NB4 (cell line): ENCODE results near the gene NDUFB10.
A peak's percentile ranks its signal among the peaks of the same experiment; 100 is the strongest.

ENCODE experiments used
- DNase-seq: peaks from one replicate; pipeline ENCODE4 v3.0.0; 2010; ENCODE audit warnings: low read depth
- H3K4me3 ChIP-seq: one replicate; pipeline ENCODE4 v1.5.1; 2011; ENCODE audit warnings: mild to moderate bottlenecking, low read depth, low read length, moderate library complexity
- CTCF ChIP-seq: IDR thresholded peaks from one replicate; pipeline ENCODE4 v1.5.1; 2012; ENCODE audit warnings: low read depth, low read length
- MAX ChIP-seq: IDR thresholded peaks from 2 replicates; pipeline ENCODE4 v1.6.1; 2011; ENCODE audit warnings: low read depth, low read length
- MYC ChIP-seq: IDR thresholded peaks from 2 replicates; pipeline ENCODE4 v1.6.1; 2011; ENCODE audit warnings: low read depth, low read length
- POLR2A ChIP-seq: IDR thresholded peaks from 2 replicates; pipeline ENCODE4 v1.6.1; 2011; ENCODE audit warnings: mild to moderate bottlenecking; ENCODE audit not compliant: insufficient read length; ENCODE audit errors: extremely low read depth

The NDUFB10 gene

GRCh38 chr16:1978476-1979120 lies 19.3 kb downstream of the NDUFB10 start:
- TF ChIP-seq MAX (no peak), MYC (no peak), POLR2A (no peak), CTCF (no peak)
- no peak overlapping the region for H3K4me3 ChIP-seq
- no peak for DNase-seq

- DNase-seq, result peak; percentile 32
- no peak overlapping the region for H3K4me3 ChIP-seq
- no peak for TF ChIP-seq CTCF
- no peak for TF ChIP-seq MAX
- no peak for TF ChIP-seq MYC
- no peak for TF ChIP-seq POLR2A
These were observed 20.1 kb downstream of the NDUFB10 start for GRCh38 chr16:1979271-1980029.

GRCh38 chr16:1980030-1980769 lies 20.9 kb downstream of the NDUFB10 start:
- TF ChIP-seq MYC (no peak), POLR2A (no peak), MAX (no peak), CTCF (no peak)
- no peak for DNase-seq
- H3K4me3 ChIP-seq, result no peak overlapping the region

- H3K4me3 ChIP-seq, result no peak overlapping the region
- TF ChIP-seq MAX (no peak), MYC (no peak), CTCF (no peak), POLR2A (no peak)
- no peak for DNase-seq
These were observed 21.4 kb downstream of the NDUFB10 start for GRCh38 chr16:1980770-1981087.

- TF ChIP-seq CTCF (no peak), POLR2A (no peak), MYC (no peak), MAX (no peak)
- H3K4me3 ChIP-seq, result no peak within 1 kb of the TSS
- no peak for DNase-seq
These were observed 22.1 kb downstream of the NDUFB10 start, which contains the start of gene NOXO1 for GRCh38 chr16:1981398-1981836. Gene NOXO1, minus strand, starts transcription at chr16:1981469. Its CDS starts 290 bp downstream, at chr16:1981179.
